NCI-H2081 treated with DMSO at 0.1 percent for 48 hours (cell line): ENCODE data around the gene WDR70.
"Not testable (repeated sequence)": the region's sequence is repeated elsewhere in the genome, so short reads cannot be mapped to it uniquely, and the experiment has no call there.

ENCODE experiments used
- DNase-seq: peaks from one replicate; lab custom pipeline; 2025; lab: John Stamatoyannopoulos, UW

WDR70 gene

GRCh38 chr5:37685211-37685610 lies 306.1 kb downstream of the WDR70 start:
- DNase-seq: no peak

GRCh38 chr5:37685816-37686215 lies 306.7 kb downstream of the WDR70 start:
- no peak for DNase-seq

- DNase-seq: not testable (repeated sequence)
These were observed 309.8 kb downstream of the WDR70 start for GRCh38 chr5:37688925-37689324.

GRCh38 chr5:37694333-37694732 lies 315.2 kb downstream of the WDR70 start:
- DNase-seq: not testable (repeated sequence)

- DNase-seq: no peak
These were observed 315.7 kb downstream of the WDR70 start for GRCh38 chr5:37694867-37695266.

- DNase-seq: no peak
These were observed 316.5 kb downstream of the WDR70 start for GRCh38 chr5:37695647-37696046.

- no peak for DNase-seq
These were observed 317.3 kb downstream of the WDR70 start for GRCh38 chr5:37696190-37697021.

- DNase-seq: no peak
These were observed 322.8 kb downstream of the WDR70 start for GRCh38 chr5:37701868-37702267.

- DNase-seq: no peak
These were observed 324.7 kb downstream of the WDR70 start for GRCh38 chr5:37703841-37704241.

GRCh38 chr5:37704406-37704805 lies 325.3 kb downstream of the WDR70 start:
- no peak for DNase-seq

GRCh38 chr5:37709020-37709419 lies 329.9 kb downstream of the WDR70 start:
- no peak for DNase-seq

GRCh38 chr5:37710965-37711364 lies 331.8 kb downstream of the WDR70 start:
- no peak for DNase-seq

GRCh38 chr5:37712750-37713149 lies 333.6 kb downstream of the WDR70 start:
- DNase-seq: no peak

GRCh38 chr5:37714756-37715155 lies 335.6 kb downstream of the WDR70 start:
- DNase-seq: no peak

- no peak for DNase-seq
These were observed 336.2 kb downstream of the WDR70 start for GRCh38 chr5:37715361-37715760.

GRCh38 chr5:37715992-37716391 lies 336.9 kb downstream of the WDR70 start:
- DNase-seq: no peak

GRCh38 chr5:37716405-37716804 lies 337.3 kb downstream of the WDR70 start:
- no peak for DNase-seq

- DNase-seq: no peak
These were observed 338.1 kb downstream of the WDR70 start for GRCh38 chr5:37717276-37717612.

- DNase-seq: peak; percentile 81
These were observed 338.7 kb downstream of the WDR70 start for GRCh38 chr5:37717613-37718431.

- no peak for DNase-seq
These were observed 341.4 kb downstream of the WDR70 start for GRCh38 chr5:37720550-37720952.

GRCh38 chr5:37721447-37721871 lies 342.3 kb downstream of the WDR70 start:
- no peak for DNase-seq

- DNase-seq: no peak
These were observed 343.4 kb downstream of the WDR70 start for GRCh38 chr5:37722236-37723161.
